ENCODE measurements around the gene EVC. TPM values are rescaled to one million over a fixed set of nuclear protein-coding genes. Genes with fewer than 3 reads are reported as not detected.

Gene EVC
- total RNA-seq, 1 donor: 58.2 TPM

- no peak for DNase-seq (ENCODE audit: low read depth)
- no peak overlapping the region for H3K4me3 ChIP-seq (ENCODE audit: low read depth, low read length)
- TF ChIP-seq, protein P1, sequence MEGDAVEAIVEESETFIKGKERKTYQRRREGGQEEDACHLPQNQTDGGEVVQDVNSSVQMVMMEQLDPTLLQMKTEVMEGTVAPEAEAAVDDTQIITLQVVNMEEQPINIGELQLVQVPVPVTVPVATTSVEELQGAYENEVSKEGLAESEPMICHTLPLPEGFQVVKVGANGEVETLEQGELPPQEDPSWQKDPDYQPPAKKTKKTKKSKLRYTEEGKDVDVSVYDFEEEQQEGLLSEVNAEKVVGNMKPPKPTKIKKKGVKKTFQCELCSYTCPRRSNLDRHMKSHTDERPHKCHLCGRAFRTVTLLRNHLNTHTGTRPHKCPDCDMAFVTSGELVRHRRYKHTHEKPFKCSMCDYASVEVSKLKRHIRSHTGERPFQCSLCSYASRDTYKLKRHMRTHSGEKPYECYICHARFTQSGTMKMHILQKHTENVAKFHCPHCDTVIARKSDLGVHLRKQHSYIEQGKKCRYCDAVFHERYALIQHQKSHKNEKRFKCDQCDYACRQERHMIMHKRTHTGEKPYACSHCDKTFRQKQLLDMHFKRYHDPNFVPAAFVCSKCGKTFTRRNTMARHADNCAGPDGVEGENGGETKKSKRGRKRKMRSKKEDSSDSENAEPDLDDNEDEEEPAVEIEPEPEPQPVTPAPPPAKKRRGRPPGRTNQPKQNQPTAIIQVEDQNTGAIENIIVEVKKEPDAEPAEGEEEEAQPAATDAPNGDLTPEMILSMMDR (IDR thresholded peaks at IDR 0.05; ENCODE audit: insufficient read depth, low read length): no peak
These were observed 77.1 kb downstream of the EVC start for GRCh38 chr4:5788144-5788543.

DNA sequence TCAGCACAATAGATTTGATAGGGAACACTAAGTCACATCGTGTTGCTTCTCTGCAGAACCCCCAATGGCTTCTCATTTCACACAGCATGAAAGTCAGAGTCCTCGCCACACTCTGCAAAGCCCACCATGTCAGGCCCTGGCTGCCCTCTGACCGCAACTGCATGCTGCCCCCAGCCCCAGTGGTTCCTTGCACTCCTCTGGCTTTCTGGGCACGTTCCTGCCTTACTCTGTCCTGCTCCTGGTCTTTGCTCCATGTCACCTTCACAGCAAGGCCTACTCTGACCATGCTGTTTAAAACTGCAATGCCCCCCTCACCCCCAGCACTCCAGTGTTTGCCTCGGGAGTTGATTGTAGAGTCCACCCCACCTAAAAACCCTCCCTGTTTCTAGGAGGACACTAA, 78.1 kb downstream of the EVC start:
- no peak overlapping the region for H3K4me3 ChIP-seq (ENCODE audit: low read depth, low read length)
- DNase-seq (ENCODE audit: low read depth): no peak
- TF ChIP-seq, protein P1 (IDR thresholded peaks at IDR 0.05; ENCODE audit: insufficient read depth, low read length): no peak

GRCh38 chr4:5790546-5790857, 79.5 kb downstream of the EVC start:
- DNase-seq (ENCODE audit: low read depth): no peak
- TF ChIP-seq, protein P1 (IDR thresholded peaks at IDR 0.05; ENCODE audit: insufficient read depth, low read length): no peak

GRCh38 chr4:5791654-5792053, 80.7 kb downstream of the EVC start:
- TF ChIP-seq, protein P1 (IDR thresholded peaks at IDR 0.05; ENCODE audit: insufficient read depth, low read length): no peak

More at GRCh38 chr4:5790546-5790857, 79.5 kb downstream of the EVC start:
- no peak overlapping the region for H3K4me3 ChIP-seq (ENCODE audit: low read depth, low read length)

DNA sequence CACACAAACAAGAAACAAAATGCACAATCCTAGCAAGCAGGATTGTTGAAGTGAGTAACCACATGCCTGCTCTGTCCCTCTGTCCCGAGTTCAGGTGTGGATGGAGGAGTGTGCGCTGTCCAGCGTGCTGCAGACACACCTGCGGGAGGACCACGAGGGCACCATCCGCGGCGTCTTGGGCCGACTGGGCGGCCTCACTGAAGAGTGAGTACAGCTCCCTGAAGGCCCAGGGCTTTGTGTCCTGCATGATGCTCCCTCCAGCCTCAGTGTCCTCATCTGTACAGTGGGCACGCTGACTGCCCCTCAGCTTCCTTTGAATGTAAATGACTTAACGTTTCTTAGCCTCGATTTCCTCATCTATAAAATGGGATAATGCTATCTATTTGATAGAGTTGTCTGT, 82.5 kb downstream of the EVC start:
- no peak for DNase-seq (ENCODE audit: low read depth)

More at GRCh38 chr4:5791654-5792053, 80.7 kb downstream of the EVC start:
- H3K4me3 ChIP-seq (ENCODE audit: low read depth, low read length): no peak overlapping the region
- no peak for DNase-seq (ENCODE audit: low read depth)

DNA sequence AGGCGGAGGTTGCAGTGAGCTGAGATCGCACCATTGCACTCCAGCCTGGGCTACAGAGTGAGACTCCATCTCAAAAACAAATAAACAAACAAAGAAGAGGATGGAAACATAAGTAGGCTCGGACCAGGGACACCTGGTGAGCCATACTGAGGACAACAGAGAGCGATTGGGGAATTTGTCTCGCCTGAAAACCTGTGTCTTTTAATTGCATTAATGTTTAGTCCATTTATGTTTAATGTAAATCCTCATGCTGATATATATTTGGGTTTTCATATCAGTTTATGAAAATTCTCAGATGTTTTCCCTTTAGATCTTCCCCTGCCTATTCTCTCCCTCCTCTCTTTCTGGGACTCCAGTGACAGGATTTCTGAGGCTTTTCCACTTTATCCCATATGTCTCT, 84.6 kb downstream of the EVC start:
- no peak for DNase-seq (ENCODE audit: low read depth)
- TF ChIP-seq, protein P1 (IDR thresholded peaks at IDR 0.05; ENCODE audit: insufficient read depth, low read length): no peak
- no peak overlapping the region for H3K4me3 ChIP-seq (ENCODE audit: low read depth, low read length)

More for the DNA sequence above, 82.5 kb downstream of the EVC start:
- no peak overlapping the region for H3K4me3 ChIP-seq (ENCODE audit: low read depth, low read length)
- TF ChIP-seq, protein P1 (IDR thresholded peaks at IDR 0.05; ENCODE audit: insufficient read depth, low read length): no peak

- TF ChIP-seq, protein P1 (IDR thresholded peaks at IDR 0.05; ENCODE audit: insufficient read depth, low read length): no peak
- no peak overlapping the region for H3K4me3 ChIP-seq (ENCODE audit: low read depth, low read length)
- no peak for DNase-seq (ENCODE audit: low read depth)
These were observed 86.0 kb downstream of the EVC start for GRCh38 chr4:5796976-5797375.
